Endothelial cell of umbilical vein (primary cell): ENCODE measurements around the gene GTF2H4. TPM values are rescaled to one million over a fixed set of nuclear protein-coding genes. Genes with fewer than 3 reads are reported as not detected.

Source experiments
- BruUV-seq: library from RNA; stranded (reverse); fragments of 400-500 nt; replicated peaks from 2 replicates; lab custom pipeline; 2021; lab: Mats Ljungman, UMichigan
- CTCF ChIA-PET: fragments of 300-600, 350-600 bp; sonication (Branson Sonifier 250); formaldehyde crosslinking; loops from one replicate; lab custom pipeline; 2021; ENCODE audit warnings: antibody characterized with exemption, inconsistent platforms; lab: Charles Lee
- POLR2A ChIA-PET: fragments of 300-600, 350-600 bp; sonication (Branson Sonifier 250); formaldehyde crosslinking; loops from one replicate; lab custom pipeline; 2021; ENCODE audit warnings: antibody characterized with exemption, inconsistent platforms; lab: Charles Lee
- DNase-seq: peaks from one replicate; pipeline ENCODE4 v3.0.0-alpha.2; 2011; ENCODE audit warnings: low read depth, low spot score
- FAIRE-seq: peaks from 2 replicates; lab custom pipeline; 2011; peaks lifted over from hg19 to GRCh38; lab: Jason Lieb, UNC
- H2AFZ ChIP-seq: 2 replicates; pipeline ENCODE4 v1.6.0; 2012; ENCODE audit warnings: low read depth, low read length, control low read depth, inconsistent platforms
- H3K27ac ChIP-seq: 2 replicates; pipeline ENCODE4 v1.5.1; 2011; ENCODE audit warnings: low read depth, mild to moderate bottlenecking, control low read depth, low read length, moderate library complexity; ENCODE audit not compliant: insufficient read depth
- H3K27me3 ChIP-seq, 2 experiments: 2 replicates each; pipeline versions ENCODE4 v1.6.0 to v1.6.1; 2011; ENCODE audit warnings: low read length in 2 of 2, mixed read lengths in 1 of 2; ENCODE audit not compliant: control insufficient read depth in 2 of 2, insufficient read depth in 2 of 2
- H3K36me3 ChIP-seq, 2 experiments: 2 replicates in 1 of 2; 3 replicates in 1 of 2; pipeline ENCODE4 v1.5.1; 2011; ENCODE audit warnings: low read length in 2 of 2, mild to moderate bottlenecking in 1 of 2, moderate library complexity in 1 of 2; ENCODE audit not compliant: control insufficient read depth in 2 of 2, insufficient read depth in 2 of 2; ENCODE audit errors: extremely low read depth in 1 of 2
- H3K4me1 ChIP-seq: 3 replicates; pipeline ENCODE4 v1.5.1; 2011; ENCODE audit warnings: mild to moderate bottlenecking, low read length; ENCODE audit not compliant: control insufficient read depth, insufficient read depth; ENCODE audit errors: extremely low read depth
- H3K4me2 ChIP-seq: 2 replicates; pipeline ENCODE4 v1.6.1; 2011; ENCODE audit warnings: low read length, control low read depth, mixed read lengths; ENCODE audit not compliant: insufficient read depth
- H3K4me3 ChIP-seq, 3 experiments: fragments of 200-600 bp in 1 of 3; sonication (generic), shearing (Covaris generic) in 1 of 3; replicated peaks in 1 of 3; 2 replicates each; pipeline ENCODE4 v1.5.1; 2011 to 2016; ENCODE audit warnings: control low read depth in 3 of 3, low read length in 3 of 3, mild to moderate bottlenecking in 2 of 3, inconsistent platforms in 1 of 3, low read depth in 1 of 3, moderate library complexity in 1 of 3; ENCODE audit not compliant: insufficient read depth in 1 of 3
- H3K79me2 ChIP-seq: 2 replicates; pipeline ENCODE4 v1.6.0; 2012; ENCODE audit warnings: low read length, inconsistent platforms; ENCODE audit not compliant: control insufficient read depth, insufficient read depth
- H3K9ac ChIP-seq: replicated peaks from 2 replicates; pipeline ENCODE3; 2011; ENCODE audit warnings: low read length, control low read depth; ENCODE audit not compliant: insufficient read depth; ENCODE audit errors: extremely low read depth
- H3K9me1 ChIP-seq: replicated peaks from 3 replicates; pipeline ENCODE4 v1.6.0; 2011; ENCODE audit warnings: mild to moderate bottlenecking, low read length; ENCODE audit not compliant: control insufficient read depth, insufficient read depth; ENCODE audit errors: extremely low read depth
- H3K9me3 ChIP-seq: replicated peaks from 2 replicates; pipeline ENCODE4 v1.5.1; 2012; ENCODE audit warnings: low read length, inconsistent platforms; ENCODE audit not compliant: control insufficient read depth, insufficient read depth
- H4K20me1 ChIP-seq: replicated peaks from 2 replicates; pipeline ENCODE3; 2011; ENCODE audit warnings: mild to moderate bottlenecking, low read length; ENCODE audit not compliant: control insufficient read depth, insufficient read depth; ENCODE audit errors: extremely low read depth
- CTCF ChIP-seq, 2 donors: IDR thresholded peaks; 1 replicate in 1 of 2; 2 replicates in 1 of 2; pipeline ENCODE4 v1.5.1; 2011; ENCODE audit warnings: low read length in 2 of 2, mild to moderate bottlenecking in 2 of 2, moderate library complexity in 2 of 2, control low read depth in 1 of 2, inconsistent platforms in 1 of 2, low read depth in 1 of 2; ENCODE audit not compliant: insufficient read depth in 1 of 2; ENCODE audit errors: extremely low read depth in 1 of 2
- EZH2 ChIP-seq: IDR thresholded peaks from 2 replicates; pipeline ENCODE4 v1.6.1; 2012; ENCODE audit warnings: borderline replicate concordance, low read depth, mild to moderate bottlenecking, moderate library complexity, low read length, inconsistent platforms; ENCODE audit not compliant: severe bottlenecking
- FOS ChIP-seq: IDR thresholded peaks from 2 replicates; pipeline ENCODE4 v1.6.1; 2011; ENCODE audit warnings: mild to moderate bottlenecking, low read length, moderate library complexity, borderline replicate concordance; ENCODE audit not compliant: insufficient read depth
- GATA2 ChIP-seq: IDR thresholded peaks from 2 replicates; pipeline ENCODE4 v1.7.0; 2011; ENCODE audit warnings: low read depth, mild to moderate bottlenecking, moderate library complexity, mixed read lengths, low read length; ENCODE audit not compliant: insufficient read length, insufficient read depth
- JUN ChIP-seq: IDR thresholded peaks from 2 replicates; pipeline ENCODE4 v1.6.1; 2011; ENCODE audit warnings: borderline replicate concordance, low read depth; ENCODE audit not compliant: insufficient read length, insufficient read depth
- MAX ChIP-seq: IDR thresholded peaks from 2 replicates; pipeline ENCODE4 v1.6.1; 2011; ENCODE audit not compliant: insufficient read depth, insufficient read length
- MYC ChIP-seq: IDR thresholded peaks from one replicate; pipeline ENCODE4 v1.6.1; 2011; ENCODE audit warnings: mild to moderate bottlenecking, low read depth, low read length
- POLR2A ChIP-seq: IDR thresholded peaks from 2 replicates; pipeline ENCODE4 v1.6.1; 2012; ENCODE audit warnings: low read depth, mild to moderate bottlenecking, control low read depth, low read length
- POLR2AphosphoS5 ChIP-seq: IDR thresholded peaks from 2 replicates; pipeline ENCODE4 v1.6.1; 2012; ENCODE audit warnings: low read depth, mild to moderate bottlenecking, control low read depth, low read length, moderate library complexity; ENCODE audit not compliant: insufficient read depth
- dilution Hi-C: fragments of 300-500 bp; cut with MboI; formaldehyde crosslinking; loops from one replicate; pipeline ENCODE4 v1.15.0; 2019; ENCODE audit warnings: low sequenced_read_pairs; ENCODE audit not compliant: extremely low pct_ligation_motif_present
- intact Hi-C: fragments of 100-400 bp; cut with micrococcal nuclease; formaldehyde crosslinking; loops from one replicate; pipeline ENCODE4 v1.10.0; 2022
- polyA plus RNA-seq, 4 experiments: library from polyadenylated mRNA; depleted of rRNA in 3 of 4; stranded (reverse) in 3 of 4; unstranded in 1 of 4; fragments of >200 nt; gene quantifications; 2 replicates each; pipeline versions ENCODE4 v1.2.1 to v1.2.3, GENCODE V29; 2011 to 2012; ENCODE audit warnings: missing spikeins in 1 of 4
- total RNA-seq: library from RNA; stranded (reverse); gene quantifications from 2 replicates; pipeline ENCODE4 v1.2.3, GENCODE V29; 2021

Gene GTF2H4
- total and polyA plus RNA-seq, 2 donors (not counting 3 experiments of a cell fraction or from before 2014, with no cell fraction given) = 40.5 to 52.6 TPM

- POLR2A ChIA-PET = no interaction called here
- CTCF ChIA-PET = interaction anchor here (0.8 to 2.5 kb wide), 4 partner anchors 11 to 61 kb away, joined by 3 to 8 read pairs (median 3); no protein-coding TSS in a partner anchor
These were observed 17.9 kb upstream of the GTF2H4 start for GRCh38 chr6:30889921-30890645.

GRCh38 chr6:30890646-30891449 lies 17.2 kb upstream of the GTF2H4 start:
- CTCF ChIA-PET = interaction anchor here (0.8 to 2.5 kb wide), 3 partner anchors 12 to 62 kb away, joined by 3 to 8 read pairs (median 3); no protein-coding TSS in a partner anchor
- no peak overlapping the region for H2AFZ ChIP-seq
- FAIRE-seq = no peak
- dilution Hi-C loops = loop anchor here (25.0 kb wide), 1 partner anchor 154 kb away; the partner anchor contains the start of genes FLOT1 and IER3
- H3K9me3 ChIP-seq = no peaks in the 10 kb centered on the region
- no peaks in the 10 kb centered on the region for H3K4me1 ChIP-seq
- H3K4me2 ChIP-seq = no peak overlapping the region
- H3K36me3 ChIP-seq = peaks cover 0 to 3% of the 10 kb centered on the region in 2 experiments
- H3K27me3 ChIP-seq = no peaks in the 10 kb centered on the region
- POLR2A ChIA-PET = no interaction called here
- no TSS peak for BruUV-seq
- H3K9me1 ChIP-seq = no peaks in the 10 kb centered on the region
- H3K9ac ChIP-seq = no peak overlapping the region
- H3K4me3 ChIP-seq = no peak overlapping the region
- TF ChIP-seq EZH2 (no peak), MYC (no peak), CTCF (IDR thresholded peaks at IDR 0.05; ENCODE audit: extremely low read depth in 1 of 2, insufficient read depth in 1 of 2, low read depth in 1 of 2, low read length in 2 of 2) (no peak), MAX (no peak), POLR2AphosphoS5 (no peak), FOS (no peak), JUN (no peak), GATA2 (no peak), POLR2A (no peak)
- no peak for DNase-seq
- no peak overlapping the region for H3K27ac ChIP-seq
- intact Hi-C loops = no loop called here
- no peaks in the 10 kb centered on the region for H4K20me1 ChIP-seq
- H3K79me2 ChIP-seq = no peaks in the 10 kb centered on the region

More at GRCh38 chr6:30889921-30890645, 17.9 kb upstream of the GTF2H4 start:
- no peaks in the 10 kb centered on the region for H3K4me1 ChIP-seq
- no peak for DNase-seq
- H4K20me1 ChIP-seq = no peaks in the 10 kb centered on the region
- no peaks in the 10 kb centered on the region for H3K27me3 ChIP-seq
- H3K36me3 ChIP-seq = peaks cover 0 to 3% of the 10 kb centered on the region in 2 experiments
- no peak overlapping the region for H3K9ac ChIP-seq
- no peak overlapping the region for H3K4me2 ChIP-seq
- BruUV-seq = no TSS peak
- H3K9me3 ChIP-seq = no peaks in the 10 kb centered on the region
- no peaks in the 10 kb centered on the region for H3K79me2 ChIP-seq
- H2AFZ ChIP-seq = no peak overlapping the region
- no peak overlapping the region for H3K4me3 ChIP-seq
- TF ChIP-seq POLR2A (no peak), MAX (no peak)
- no peaks in the 10 kb centered on the region for H3K9me1 ChIP-seq
- FAIRE-seq = no peak
- dilution Hi-C loops = loop anchor here (25.0 kb wide), 1 partner anchor 153 kb away; the partner anchor contains the start of genes FLOT1 and IER3
- H3K27ac ChIP-seq = no peak overlapping the region
- intact Hi-C loops = no loop called here
